B cell (primary cell): ENCODE results near the gene SORL1-AS1.

Experiments
- ATAC-seq: fragments of 200-7000 bp; cut with Tn5 transposase; one replicate; pipeline ENCODE4 v1.10.0; 2021; ENCODE audit warnings: low read depth, mild to moderate bottlenecking, moderate number of reproducible peaks, moderate library complexity
- CTCF ChIA-PET: fragments of 350-600 bp; sonication (Branson Sonifier 250); formaldehyde crosslinking; loops from one replicate; lab custom pipeline; 2021; ENCODE audit warnings: antibody characterized with exemption, inconsistent platforms; lab: Charles Lee
- POLR2A ChIA-PET: fragments of 350-600 bp; sonication (Branson Sonifier 250); formaldehyde crosslinking; loops from one replicate; lab custom pipeline; 2021; ENCODE audit warnings: antibody characterized with exemption; lab: Charles Lee
- DNase-seq: peaks from one replicate; pipeline ENCODE4 v3.0.0; 2013
- H2AFZ ChIP-seq: 2 replicates; pipeline ENCODE4 v1.6.1; 2012; ENCODE audit warnings: mild to moderate bottlenecking, low read depth, low read length; ENCODE audit not compliant: insufficient read depth, poor library complexity, severe bottlenecking
- H3K27ac ChIP-seq, 2 donors: 1 replicate in 1 of 2; 2 replicates in 1 of 2; pipeline ENCODE4 v1.5.1; 2012 to 2013; ENCODE audit warnings: low read length in 2 of 2, mild to moderate bottlenecking in 2 of 2, moderate library complexity in 1 of 2
- H3K27me3 ChIP-seq, 4 experiments: fragments of 200-600 bp in 1 of 4; sonication (generic) in 1 of 4; replicated peaks in 1 of 4; 1 replicate in 2 of 4; 2 replicates in 2 of 4; pipeline versions ENCODE4 v1.6.1 to v1.7.0; 2013 to 2016; ENCODE audit warnings: low read length in 3 of 4, mild to moderate bottlenecking in 2 of 4, mixed read lengths in 1 of 4, moderate library complexity in 1 of 4; ENCODE audit not compliant: insufficient read depth in 4 of 4, control insufficient read depth in 3 of 4; ENCODE audit errors: control extremely low read depth in 1 of 4
- H3K36me3 ChIP-seq, 2 experiments: replicated peaks in 1 of 2; 1 replicate in 1 of 2; 2 replicates in 1 of 2; pipeline versions ENCODE4 v1.6.1 to v1.7.1; 2013; ENCODE audit warnings: low read length in 1 of 2; ENCODE audit not compliant: insufficient read depth in 2 of 2, control insufficient read depth in 1 of 2; ENCODE audit errors: control extremely low read depth in 1 of 2, extremely low read depth in 1 of 2
- H3K4me1 ChIP-seq, 2 donors: fragments of 200-600 bp in 1 of 2; sonication (generic) in 1 of 2; 1 replicate in 1 of 2; 2 replicates in 1 of 2; pipeline versions ENCODE4 v1.5.1 to v1.6.1; 2013 to 2017; ENCODE audit warnings: low read length in 2 of 2; ENCODE audit not compliant: control insufficient read depth in 2 of 2, insufficient read depth in 2 of 2
- H3K4me2 ChIP-seq: replicated peaks from 2 replicates; pipeline ENCODE3; 2012; ENCODE audit warnings: mild to moderate bottlenecking, low read depth, low read length; ENCODE audit not compliant: poor library complexity, severe bottlenecking
- H3K4me3 ChIP-seq, 5 experiments: fragments of 200-600 bp in 1 of 5; sonication (generic) in 1 of 5; 1 replicate in 3 of 5; 2 replicates in 2 of 5; pipeline versions ENCODE4 v1.5.1 to v1.7.0; 2011 to 2016; ENCODE audit warnings: low read length in 4 of 5, mild to moderate bottlenecking in 4 of 5, low read depth in 2 of 5, control low read depth in 1 of 5, moderate library complexity in 1 of 5; ENCODE audit not compliant: insufficient read depth in 1 of 5; ENCODE audit errors: control extremely low read depth in 1 of 5, extremely low read depth in 1 of 5
- H3K79me2 ChIP-seq: fragments of 200-600 bp; sonication (generic); one replicate; pipeline ENCODE4 v1.6.0; 2016; ENCODE audit warnings: low read length; ENCODE audit not compliant: control insufficient read depth, insufficient read depth
- H3K9ac ChIP-seq: fragments of 200-600 bp; sonication (generic); 2 replicates; pipeline ENCODE4 v1.6.1; 2017; ENCODE audit warnings: mild to moderate bottlenecking, low read length, moderate library complexity
- H3K9me3 ChIP-seq, 3 donors: one replicate each; pipeline versions ENCODE4 v1.6.1 to v1.7.1; 2013; ENCODE audit warnings: low read length in 2 of 3; ENCODE audit not compliant: control insufficient read depth in 2 of 3, insufficient read depth in 1 of 3; ENCODE audit errors: control extremely low read depth in 1 of 3
- H4K20me1 ChIP-seq: 2 replicates; pipeline ENCODE4 v1.6.0; 2012; ENCODE audit warnings: mild to moderate bottlenecking, low read length; ENCODE audit not compliant: insufficient read depth, control insufficient read depth, poor library complexity, severe bottlenecking
- H3K27ac Mint-ChIP-seq: one replicate; pipeline ENCODE4 v1.8.0; 2021; ENCODE audit warnings: mixed read lengths
- H3K27me3 Mint-ChIP-seq: one replicate; pipeline ENCODE4 v1.8.0; 2021; ENCODE audit warnings: mixed read lengths
- H3K4me1 Mint-ChIP-seq: one replicate; pipeline ENCODE4 v1.8.0; 2021; ENCODE audit warnings: mixed read lengths
- H3K4me3 Mint-ChIP-seq: one replicate; pipeline ENCODE4 v1.8.0; 2021; ENCODE audit warnings: mixed read lengths
- H3K9me3 Mint-ChIP-seq: one replicate; pipeline ENCODE4 v1.8.0; 2022; ENCODE audit warnings: mixed read lengths; ENCODE audit not compliant: insufficient read depth
- CTCF ChIP-seq: fragments of 200-600 bp; IDR thresholded peaks from one replicate; pipeline ENCODE4 v1.8.0; 2022; ENCODE audit warnings: antibody characterized with exemption, mild to moderate bottlenecking
- EZH2 ChIP-seq: IDR thresholded peaks from 2 replicates; pipeline ENCODE4 v1.6.1; 2012; ENCODE audit warnings: borderline replicate concordance, low read depth, mild to moderate bottlenecking, moderate library complexity, low read length; ENCODE audit not compliant: insufficient read depth, poor library complexity, severe bottlenecking
- WGBS: methylation state at CpG from one replicate; pipeline ENCODE4 v1.1.5; 2013; ENCODE audit warnings: missing lambda C conversion rate; ENCODE audit not compliant: insufficient coverage; 5-methylcytosine and 5-hydroxymethylcytosine counted together
- intact Hi-C: fragments of 100-400 bp; cut with micrococcal nuclease; formaldehyde crosslinking; loops from one replicate; pipeline ENCODE4 v1.10.0; 2022

SORL1-AS1 gene

DNA sequence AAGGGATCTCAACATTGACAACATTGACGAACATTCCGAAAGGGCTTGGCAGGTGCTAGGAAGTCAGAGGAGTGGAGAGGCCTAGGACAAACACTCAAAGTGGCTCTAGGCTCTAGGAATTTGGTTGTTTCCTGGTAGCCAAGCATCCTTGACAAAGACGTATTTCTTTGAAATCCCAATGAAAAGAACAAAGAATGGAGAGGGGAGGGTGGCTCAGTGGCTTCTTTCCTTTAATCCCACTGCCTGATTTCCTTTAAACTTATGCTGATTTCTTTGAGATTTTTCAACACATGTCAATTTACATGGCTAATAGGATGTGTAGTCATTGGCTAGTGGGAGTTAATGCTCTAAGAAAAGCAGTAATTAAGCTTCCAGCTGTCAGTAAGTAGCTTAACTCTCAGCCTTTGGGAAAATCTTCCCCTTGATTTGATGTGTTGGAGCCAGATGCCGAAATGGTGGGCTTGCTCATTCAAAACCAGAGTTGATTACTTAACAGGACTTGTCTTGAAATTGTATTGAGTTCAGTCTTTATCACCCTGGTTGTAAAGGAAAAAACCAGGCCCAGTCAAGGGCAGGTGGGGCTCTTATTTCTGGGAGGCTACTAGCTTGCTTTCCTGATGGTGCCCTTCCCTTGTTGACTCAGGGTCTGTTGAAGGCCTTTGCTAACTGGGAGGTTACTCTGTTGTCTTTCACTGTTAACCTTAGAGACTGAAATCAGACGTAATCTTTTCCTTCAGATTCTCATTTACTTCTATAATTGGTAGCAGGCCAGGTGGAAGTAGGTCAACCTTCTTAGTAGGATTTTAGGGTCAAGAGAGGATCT, 44.6 kb upstream of the SORL1-AS1 start:
- Mint-ChIP-seq H3K27ac (no peak overlapping the region), H3K9me3 (peaks cover 4% of the 10 kb centered on the region), H3K27me3 (no peaks in the 10 kb centered on the region), H3K4me3 (no peak overlapping the region), H3K4me1 (peaks cover 59% of the 10 kb centered on the region)
- no peaks in the 10 kb centered on the region for H3K27me3 ChIP-seq
- H3K79me2 ChIP-seq: peaks cover 45% of the 10 kb centered on the region
- no peak overlapping the region for H3K4me2 ChIP-seq
- no peak overlapping the region for H3K4me3 ChIP-seq
- CTCF ChIA-PET: interaction anchor here (2.2 kb wide), 1 partner anchor 11 kb away, joined by 5 read pairs; no protein-coding TSS in a partner anchor
- H3K4me1 ChIP-seq: peaks cover 43 to 46% of the 10 kb centered on the region in 2 donors
- H2AFZ ChIP-seq: no peak overlapping the region
- H3K27ac ChIP-seq: no peak overlapping the region
- H3K9ac ChIP-seq: no peak overlapping the region
- intact Hi-C loops: no loop called here
- POLR2A ChIA-PET: no interaction called here
- H4K20me1 ChIP-seq: no peaks in the 10 kb centered on the region
- TF ChIP-seq CTCF (no peak), EZH2 (no peak)
- ATAC-seq: no peak
- DNase-seq: no peak
- H3K36me3 ChIP-seq: peaks cover 21 to 32% of the 10 kb centered on the region in 2 experiments
- 100% methylated on average over 3 of the region's 5 CpGs for WGBS
- H3K9me3 ChIP-seq: peaks cover 1 to 4% (median 2%) of the 10 kb centered on the region in 3 donors
